DOHH2 (cell line): ENCODE measurements around the gene TRAF3IP3.

Experiments
- EZH2phosphoT487 ChIP-seq: fragments of 200-600 bp; sonication (generic); IDR thresholded peaks from 2 replicates; pipeline ENCODE4 v1.6.1; 2017; ENCODE audit warnings: borderline replicate concordance, mild to moderate bottlenecking, antibody characterized with exemption, low read length, moderate library complexity, mixed read lengths
- TF ChIP-seq, protein P1 (sequence below): fragments of 200-600 bp; sonication (generic); IDR thresholded peaks from one replicate; pipeline ENCODE4 v1.5.1; 2014; ENCODE audit warnings: antibody characterized with exemption, mild to moderate bottlenecking, low read depth, low read length; ENCODE audit not compliant: poor library complexity, severe bottlenecking

DNA sequence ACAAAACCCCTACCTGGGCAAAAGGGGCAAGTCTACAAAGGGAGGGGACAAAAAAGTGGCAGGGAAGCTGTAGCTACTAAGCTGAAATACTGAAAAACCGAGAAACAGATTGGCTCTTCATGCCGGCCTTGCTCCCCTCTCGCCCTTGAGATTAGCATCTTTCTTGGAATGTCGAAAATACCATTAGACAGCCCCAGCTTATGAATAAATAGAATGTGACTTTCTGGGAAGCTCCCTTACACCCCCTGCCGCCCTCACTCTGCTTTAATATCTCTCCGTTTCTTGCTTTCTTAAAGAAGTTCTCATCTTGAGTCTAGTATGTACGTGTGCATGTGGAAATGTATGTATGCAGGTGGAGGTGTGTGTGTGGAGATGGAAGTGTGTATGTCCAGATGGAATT, 14.1 kb downstream of the TRAF3IP3 start:
- TF ChIP-seq, protein P1, sequence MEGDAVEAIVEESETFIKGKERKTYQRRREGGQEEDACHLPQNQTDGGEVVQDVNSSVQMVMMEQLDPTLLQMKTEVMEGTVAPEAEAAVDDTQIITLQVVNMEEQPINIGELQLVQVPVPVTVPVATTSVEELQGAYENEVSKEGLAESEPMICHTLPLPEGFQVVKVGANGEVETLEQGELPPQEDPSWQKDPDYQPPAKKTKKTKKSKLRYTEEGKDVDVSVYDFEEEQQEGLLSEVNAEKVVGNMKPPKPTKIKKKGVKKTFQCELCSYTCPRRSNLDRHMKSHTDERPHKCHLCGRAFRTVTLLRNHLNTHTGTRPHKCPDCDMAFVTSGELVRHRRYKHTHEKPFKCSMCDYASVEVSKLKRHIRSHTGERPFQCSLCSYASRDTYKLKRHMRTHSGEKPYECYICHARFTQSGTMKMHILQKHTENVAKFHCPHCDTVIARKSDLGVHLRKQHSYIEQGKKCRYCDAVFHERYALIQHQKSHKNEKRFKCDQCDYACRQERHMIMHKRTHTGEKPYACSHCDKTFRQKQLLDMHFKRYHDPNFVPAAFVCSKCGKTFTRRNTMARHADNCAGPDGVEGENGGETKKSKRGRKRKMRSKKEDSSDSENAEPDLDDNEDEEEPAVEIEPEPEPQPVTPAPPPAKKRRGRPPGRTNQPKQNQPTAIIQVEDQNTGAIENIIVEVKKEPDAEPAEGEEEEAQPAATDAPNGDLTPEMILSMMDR: no peak
- no peak for TF ChIP-seq EZH2phosphoT487
